HepG2 (cell line): Measurements from ENCODE around the gene RPS8. TPM values are rescaled to one million over a fixed set of nuclear protein-coding genes. Genes with fewer than 3 reads are reported as not detected.

Source experiments
- ARNT ChIP-seq: fragments of 450-650 bp; IDR thresholded peaks from 2 replicates; pipeline ENCODE4 v1.6.1; 2017
- HNF1B ChIP-seq: sonication (generic); formaldehyde crosslinking; IDR thresholded peaks from 2 replicates; pipeline ENCODE4 v1.5.1; 2020; ENCODE audit warnings: mild to moderate bottlenecking, moderate library complexity, missing genetic modification reagents
- HNRNPL ChIP-seq: fragments of 200-400 bp; formaldehyde crosslinking; IDR thresholded peaks from 2 replicates; pipeline ENCODE4 v1.6.1; 2017; ENCODE audit warnings: mild to moderate bottlenecking, low read depth, low read length
- MAZ ChIP-seq, 2 experiments: sonication (generic) in 1 of 2; formaldehyde crosslinking in 1 of 2; IDR thresholded peaks; 2 replicates each; pipeline versions ENCODE4 v1.5.0 to v1.6.1; 2012 to 2020; ENCODE audit warnings: low read depth in 2 of 2, mild to moderate bottlenecking in 2 of 2, borderline replicate concordance in 1 of 2, improper control_type of control experiment in 1 of 2, low read length in 1 of 2, missing genetic modification reagents in 1 of 2, moderate library complexity in 1 of 2
- PITX1 ChIP-seq: sonication (generic); formaldehyde crosslinking; IDR thresholded peaks from 2 replicates; pipeline ENCODE4 v1.5.1; 2020; ENCODE audit warnings: mild to moderate bottlenecking, missing genetic modification reagents
- WIZ ChIP-seq: sonication (generic); formaldehyde crosslinking; IDR thresholded peaks from 2 replicates; pipeline ENCODE4 v1.5.1; 2020; ENCODE audit warnings: mild to moderate bottlenecking, missing genetic modification reagents
- ZBTB10 ChIP-seq: sonication (generic); formaldehyde crosslinking; IDR thresholded peaks from 2 replicates; pipeline ENCODE4 v1.4.0; 2020; ENCODE audit warnings: missing genetic modification reagents, borderline replicate concordance
- ZFP36 ChIP-seq: fragments of 150-350 bp; IDR thresholded peaks from 2 replicates; pipeline ENCODE4 v1.6.1; 2018; ENCODE audit warnings: borderline replicate concordance, low read length, low read depth; ENCODE audit not compliant: partially characterized antibody
- ZGPAT ChIP-seq: IDR thresholded peaks from 2 replicates; pipeline ENCODE4 v1.6.1; 2016; ENCODE audit warnings: mild to moderate bottlenecking
- ZNF225 ChIP-seq: sonication (generic); formaldehyde crosslinking; IDR thresholded peaks from 2 replicates; pipeline ENCODE4 v1.4.0; 2020; ENCODE audit warnings: mild to moderate bottlenecking, missing genetic modification reagents
- ZNF383 ChIP-seq: sonication (generic); formaldehyde crosslinking; IDR thresholded peaks from 2 replicates; pipeline ENCODE4 v1.4.0; 2020; ENCODE audit warnings: missing genetic modification reagents, mild to moderate bottlenecking, borderline replicate concordance
- ZNF644 ChIP-seq: IDR thresholded peaks from 2 replicates; pipeline ENCODE4 v1.6.1; 2016; ENCODE audit warnings: low read depth
- ZZZ3 ChIP-seq: sonication (generic); formaldehyde crosslinking; IDR thresholded peaks from 2 replicates; pipeline ENCODE4 v1.4.0; 2020; ENCODE audit warnings: missing genetic modification reagents, mild to moderate bottlenecking, borderline replicate concordance
- polyA plus RNA-seq, 8 experiments: library from polyadenylated mRNA; depleted of rRNA in 3 of 8; stranded (reverse) in 7 of 8; unstranded in 1 of 8; fragments of >200 nt; fragmentation: Illumina TruSeq in 4 of 8; extraction: Trizol in 4 of 8; gene quantifications; 2 replicates each; pipeline versions ENCODE4 v1.2.1 to v1.2.3, GENCODE V29; 2011 to 2016; ENCODE audit warnings: low read depth in 4 of 8, missing spikeins in 1 of 8, mixed read lengths in 1 of 8; ENCODE audit not compliant: insufficient read depth in 1 of 8
- total RNA-seq, 5 experiments: library from RNA; depleted of rRNA; stranded (reverse); fragments of >200 nt; fragmentation: Illumina TruSeq; extraction: Trizol; gene quantifications; 2 replicates each; pipeline ENCODE4 v1.2.3, GENCODE V29; 2016; ENCODE audit warnings: low read depth in 1 of 5
- TF ChIP-seq, protein P1 (sequence below): sonication (generic); formaldehyde crosslinking; IDR thresholded peaks from 2 replicates; pipeline ENCODE4 v1.4.0; 2020; ENCODE audit warnings: missing genetic modification reagents
- TF ChIP-seq, protein P2 (sequence below): sonication (generic); formaldehyde crosslinking; IDR thresholded peaks from 2 replicates; pipeline ENCODE4 v1.4.0; 2020; ENCODE audit warnings: missing genetic modification reagents, mild to moderate bottlenecking, borderline replicate concordance

Gene RPS8
- total and polyA plus RNA-seq, 2 of the 13 experiments (the other 11 are each of a cell fraction or from before 2014, with no cell fraction given), result 2,628 to 2,822 TPM

DNA sequence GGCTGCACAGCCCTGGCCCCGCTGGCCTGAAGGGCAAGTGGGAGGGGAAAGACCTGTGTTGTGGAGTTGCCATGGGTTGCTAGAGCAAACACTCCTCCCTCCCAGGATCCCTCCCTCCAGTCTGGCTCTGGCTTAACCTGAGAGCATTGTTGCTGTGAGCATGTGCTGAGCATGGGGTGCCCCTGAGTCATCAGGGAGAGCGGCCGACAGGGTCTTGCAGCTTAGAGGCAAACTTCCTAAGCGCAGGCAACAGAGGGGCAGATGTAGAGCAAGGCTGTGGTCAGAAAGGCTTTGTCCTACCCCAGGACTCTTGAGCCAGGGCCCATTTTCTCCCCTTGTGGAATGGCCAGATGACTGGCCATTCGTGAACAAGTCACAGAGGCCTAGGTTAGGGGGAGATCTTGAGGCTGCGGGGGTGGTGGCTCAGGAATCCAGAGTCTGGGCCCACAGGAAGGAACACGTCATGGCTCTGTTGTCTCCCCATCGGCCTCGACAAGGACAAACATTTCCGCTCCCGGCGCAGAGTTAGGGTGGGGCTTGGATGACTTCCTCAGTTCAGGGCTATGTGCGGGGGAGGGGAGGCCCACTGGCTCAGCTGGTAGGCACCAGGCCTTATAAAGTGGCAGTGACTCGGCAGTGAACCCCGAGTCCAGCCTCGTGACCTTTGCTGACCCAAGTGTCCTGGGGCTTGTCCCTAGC lies 32.2 kb downstream of the RPS8 start (continued):
- no peak; the same call in 1 of the 2 replicates for TF ChIP-seq ZBTB10 (CRISPR knock-in tag)
- TF ChIP-seq HNRNPL, result 0 out of 2 replicates have a peak, but pooled peaks have one; percentile 12
- 0 out of 2 replicates have a peak, but pooled peaks have one; percentile 7 for TF ChIP-seq ZZZ3 (CRISPR knock-in tag)
- TF ChIP-seq ARNT, result no peak
- TF ChIP-seq PITX1 (CRISPR knock-in tag), result peak; percentile 75; the same call in 1 of the 2 replicates
- TF ChIP-seq ZNF225, result peak; percentile 74; the same call in 1 of the 2 replicates
- peak; percentile 95 for TF ChIP-seq HNF1B (CRISPR knock-in tag)
- TF ChIP-seq, protein P1, sequence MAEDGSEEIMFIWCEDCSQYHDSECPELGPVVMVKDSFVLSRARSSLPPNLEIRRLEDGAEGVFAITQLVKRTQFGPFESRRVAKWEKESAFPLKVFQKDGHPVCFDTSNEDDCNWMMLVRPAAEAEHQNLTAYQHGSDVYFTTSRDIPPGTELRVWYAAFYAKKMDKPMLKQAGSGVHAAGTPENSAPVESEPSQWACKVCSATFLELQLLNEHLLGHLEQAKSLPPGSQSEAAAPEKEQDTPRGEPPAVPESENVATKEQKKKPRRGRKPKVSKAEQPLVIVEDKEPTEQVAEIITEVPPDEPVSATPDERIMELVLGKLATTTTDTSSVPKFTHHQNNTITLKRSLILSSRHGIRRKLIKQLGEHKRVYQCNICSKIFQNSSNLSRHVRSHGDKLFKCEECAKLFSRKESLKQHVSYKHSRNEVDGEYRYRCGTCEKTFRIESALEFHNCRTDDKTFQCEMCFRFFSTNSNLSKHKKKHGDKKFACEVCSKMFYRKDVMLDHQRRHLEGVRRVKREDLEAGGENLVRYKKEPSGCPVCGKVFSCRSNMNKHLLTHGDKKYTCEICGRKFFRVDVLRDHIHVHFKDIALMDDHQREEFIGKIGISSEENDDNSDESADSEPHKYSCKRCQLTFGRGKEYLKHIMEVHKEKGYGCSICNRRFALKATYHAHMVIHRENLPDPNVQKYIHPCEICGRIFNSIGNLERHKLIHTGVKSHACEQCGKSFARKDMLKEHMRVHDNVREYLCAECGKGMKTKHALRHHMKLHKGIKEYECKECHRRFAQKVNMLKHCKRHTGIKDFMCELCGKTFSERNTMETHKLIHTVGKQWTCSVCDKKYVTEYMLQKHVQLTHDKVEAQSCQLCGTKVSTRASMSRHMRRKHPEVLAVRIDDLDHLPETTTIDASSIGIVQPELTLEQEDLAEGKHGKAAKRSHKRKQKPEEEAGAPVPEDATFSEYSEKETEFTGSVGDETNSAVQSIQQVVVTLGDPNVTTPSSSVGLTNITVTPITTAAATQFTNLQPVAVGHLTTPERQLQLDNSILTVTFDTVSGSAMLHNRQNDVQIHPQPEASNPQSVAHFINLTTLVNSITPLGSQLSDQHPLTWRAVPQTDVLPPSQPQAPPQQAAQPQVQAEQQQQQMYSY (CRISPR knock-in tag), result no peak
- peak; percentile 89 for TF ChIP-seq MAZ (IDR thresholded peaks at IDR 0.05; ENCODE audit: borderline replicate concordance, low read depth, low read length)
- TF ChIP-seq MAZ (CRISPR knock-in tag; IDR thresholded peaks at IDR 0.05; ENCODE audit: low read depth), result peak; percentile 63; the same call in 1 of the 2 replicates
- peak; percentile 32; the same call in 1 of the 2 replicates for TF ChIP-seq WIZ (CRISPR knock-in tag)
- TF ChIP-seq ZGPAT (CRISPR knock-in tag), result peak; percentile 72; the same call in 1 of the 2 replicates
- no peak for TF ChIP-seq ZNF644
- no peak for TF ChIP-seq ZNF383
- TF ChIP-seq ZFP36, result no peak
- TF ChIP-seq, protein P2, sequence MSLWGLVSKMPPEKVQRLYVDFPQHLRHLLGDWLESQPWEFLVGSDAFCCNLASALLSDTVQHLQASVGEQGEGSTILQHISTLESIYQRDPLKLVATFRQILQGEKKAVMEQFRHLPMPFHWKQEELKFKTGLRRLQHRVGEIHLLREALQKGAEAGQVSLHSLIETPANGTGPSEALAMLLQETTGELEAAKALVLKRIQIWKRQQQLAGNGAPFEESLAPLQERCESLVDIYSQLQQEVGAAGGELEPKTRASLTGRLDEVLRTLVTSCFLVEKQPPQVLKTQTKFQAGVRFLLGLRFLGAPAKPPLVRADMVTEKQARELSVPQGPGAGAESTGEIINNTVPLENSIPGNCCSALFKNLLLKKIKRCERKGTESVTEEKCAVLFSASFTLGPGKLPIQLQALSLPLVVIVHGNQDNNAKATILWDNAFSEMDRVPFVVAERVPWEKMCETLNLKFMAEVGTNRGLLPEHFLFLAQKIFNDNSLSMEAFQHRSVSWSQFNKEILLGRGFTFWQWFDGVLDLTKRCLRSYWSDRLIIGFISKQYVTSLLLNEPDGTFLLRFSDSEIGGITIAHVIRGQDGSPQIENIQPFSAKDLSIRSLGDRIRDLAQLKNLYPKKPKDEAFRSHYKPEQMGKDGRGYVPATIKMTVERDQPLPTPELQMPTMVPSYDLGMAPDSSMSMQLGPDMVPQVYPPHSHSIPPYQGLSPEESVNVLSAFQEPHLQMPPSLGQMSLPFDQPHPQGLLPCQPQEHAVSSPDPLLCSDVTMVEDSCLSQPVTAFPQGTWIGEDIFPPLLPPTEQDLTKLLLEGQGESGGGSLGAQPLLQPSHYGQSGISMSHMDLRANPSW (CRISPR knock-in tag), result peak; percentile 85
